Esophagus squamous epithelium (tissue), 4 donors: Measurements from ENCODE around the gene PHIP.

ENCODE experiments used
- CTCF ChIP-seq, 6 experiments: fragments of 450-650 bp in 4 of 6; fragments of 200-600 bp in 2 of 6; sonication (generic) in 2 of 6; IDR thresholded peaks; one replicate each; pipeline ENCODE4 v1.5.1; 2016 to 2019; ENCODE audit warnings: antibody characterized with exemption in 6 of 6, mild to moderate bottlenecking in 4 of 6, moderate library complexity in 4 of 6
- POLR2A ChIP-seq, 4 donors: fragments of 450-650 bp; IDR thresholded peaks; one replicate each; pipeline ENCODE4 v1.6.1; 2017; ENCODE audit warnings: antibody characterized with exemption in 4 of 4, mild to moderate bottlenecking in 4 of 4, moderate library complexity in 3 of 4

- TF ChIP-seq CTCF (IDR thresholded peaks at IDR 0.05) (no peak), POLR2A (IDR thresholded peaks at IDR 0.05) (no peak)
Observed at GRCh38 chr6:78947529-78947928, 130.5 kb downstream of the PHIP start.
